GM12874 (cell line): ENCODE data around the gene FLII.

Experiments
- CTCF ChIP-seq: IDR thresholded peaks from 2 replicates; pipeline ENCODE4 v1.5.1; 2011; ENCODE audit warnings: low read depth, mild to moderate bottlenecking, control low read depth, low read length, moderate library complexity; ENCODE audit not compliant: insufficient read depth

FLII gene

GRCh38 chr17:18256776-18257175 lies 1.8 kb downstream of the FLII start:
- no peak for TF ChIP-seq CTCF

- no peak for TF ChIP-seq CTCF
Observed at GRCh38 chr17:18256351-18256750, 2.2 kb downstream of the FLII start.

GRCh38 chr17:18254888-18255649 lies 3.5 kb downstream of the FLII start:
- TF ChIP-seq CTCF, result no peak

- no peak for TF ChIP-seq CTCF
Observed at GRCh38 chr17:18253947-18254821, 4.4 kb downstream of the FLII start.

- TF ChIP-seq CTCF, result no peak
Observed at GRCh38 chr17:18253187-18253884, 5.2 kb downstream of the FLII start.

- TF ChIP-seq CTCF, result no peak
Observed at GRCh38 chr17:18252160-18252559, 6.4 kb downstream of the FLII start.

GRCh38 chr17:18251204-18251603 lies 7.3 kb downstream of the FLII start:
- TF ChIP-seq CTCF, result no peak
